Left renal pelvis (tissue), 4 donors: Measurements from ENCODE around the gene THRA. TPM values are rescaled to one million over a fixed set of nuclear protein-coding genes. Genes with fewer than 3 reads are reported as not detected.

Experiments
- DNase-seq, 4 donors: peaks; one replicate each; pipeline ENCODE4 v3.0.0-alpha.2; 2013; ENCODE audit warnings: low read depth in 4 of 4, low spot score in 3 of 4
- polyA plus RNA-seq, 4 donors: library from polyadenylated mRNA; unstranded; fragments of 120-200 nt; gene quantifications; one replicate each; pipeline ENCODE4 v1.2.1, GENCODE V29; 2013; ENCODE audit not compliant: insufficient read length in 4 of 4

THRA gene
- polyA plus RNA-seq, 4 donors = 47.8 to 83.6 (median 52.8) TPM

GRCh38 chr17:40110026-40110845 is 47.5 kb downstream of the THRA start:
- no peak for DNase-seq

- peak; percentile 87 to 94 (median 90) for DNase-seq
These were observed 48.7 kb downstream of the THRA start for GRCh38 chr17:40111221-40112128.

DNA sequence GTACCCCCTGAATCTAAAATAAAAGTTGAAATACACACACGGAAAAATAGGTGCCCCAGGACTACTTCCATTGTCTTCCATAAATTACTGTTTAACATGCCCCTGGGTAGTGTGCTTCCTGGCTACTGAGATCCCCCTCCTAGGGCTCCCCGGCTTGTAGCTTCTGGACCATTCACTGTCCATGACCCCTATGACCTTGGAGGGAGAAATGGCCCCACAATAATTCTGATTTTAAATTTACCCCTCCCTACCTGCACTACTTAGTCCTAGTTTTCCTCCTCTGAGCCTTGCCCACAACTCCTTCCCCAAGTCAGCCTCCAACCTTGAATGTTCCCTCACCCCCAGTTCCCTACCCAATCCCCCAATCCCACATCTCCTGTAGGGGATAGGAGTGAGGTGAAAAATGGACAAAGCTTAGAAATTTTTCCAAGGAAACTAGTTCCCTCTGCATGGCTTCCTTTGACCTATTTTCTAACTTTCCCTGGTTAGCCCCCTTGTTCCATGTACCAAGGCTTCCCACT is 49.5 kb downstream of the THRA start:
- no peak for DNase-seq

- no peak for DNase-seq
These were observed 49.9 kb downstream of the THRA start for GRCh38 chr17:40112718-40113109.

- DNase-seq = peak in 3 of 4 donors; percentile 88 to 92 (median 91)
These were observed 50.5 kb downstream of the THRA start for GRCh38 chr17:40113110-40113906.

DNA sequence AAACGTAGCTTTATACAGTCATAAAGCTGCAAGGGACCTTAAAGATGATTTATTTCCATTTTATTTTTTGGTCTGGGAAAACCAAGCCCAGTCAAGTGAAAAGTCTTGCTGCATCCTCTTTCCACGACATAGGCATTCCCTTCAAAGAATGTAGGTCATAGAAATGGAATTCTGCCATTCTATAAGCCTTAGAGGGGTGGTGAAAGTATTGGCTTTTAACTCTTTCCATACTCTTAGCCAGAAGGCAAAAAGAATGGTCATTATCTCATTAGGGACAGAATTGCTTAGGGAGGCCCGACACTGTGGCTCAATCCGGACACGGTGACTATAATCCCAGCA is 51.1 kb downstream of the THRA start:
- DNase-seq = no peak

DNA sequence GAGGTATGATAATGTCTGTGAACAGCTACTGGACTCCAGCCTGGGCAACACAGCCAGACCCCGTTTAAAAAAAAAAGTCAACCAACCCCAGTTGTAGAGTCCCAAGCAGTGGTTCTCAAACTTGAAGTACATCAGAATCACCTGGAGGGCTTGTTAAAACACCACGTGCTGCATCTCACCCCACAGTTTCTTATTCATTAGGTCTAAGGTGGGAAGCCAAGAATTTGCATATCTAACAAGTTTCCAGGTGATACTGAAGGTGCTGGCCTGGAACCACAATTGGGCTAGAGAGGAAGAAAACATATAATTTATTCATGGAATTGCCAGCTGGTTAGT is 52.3 kb downstream of the THRA start:
- DNase-seq = no peak

GRCh38 chr17:40121181-40122135 is 58.7 kb downstream of the THRA start, which contains the start of gene MSL1:
Gene MSL1, plus strand, starts transcription at chr17:40121971. Its CDS starts 642 bp downstream, at chr17:40122613.
- DNase-seq = peak in 1 of 4 donors; percentile 63

DNA sequence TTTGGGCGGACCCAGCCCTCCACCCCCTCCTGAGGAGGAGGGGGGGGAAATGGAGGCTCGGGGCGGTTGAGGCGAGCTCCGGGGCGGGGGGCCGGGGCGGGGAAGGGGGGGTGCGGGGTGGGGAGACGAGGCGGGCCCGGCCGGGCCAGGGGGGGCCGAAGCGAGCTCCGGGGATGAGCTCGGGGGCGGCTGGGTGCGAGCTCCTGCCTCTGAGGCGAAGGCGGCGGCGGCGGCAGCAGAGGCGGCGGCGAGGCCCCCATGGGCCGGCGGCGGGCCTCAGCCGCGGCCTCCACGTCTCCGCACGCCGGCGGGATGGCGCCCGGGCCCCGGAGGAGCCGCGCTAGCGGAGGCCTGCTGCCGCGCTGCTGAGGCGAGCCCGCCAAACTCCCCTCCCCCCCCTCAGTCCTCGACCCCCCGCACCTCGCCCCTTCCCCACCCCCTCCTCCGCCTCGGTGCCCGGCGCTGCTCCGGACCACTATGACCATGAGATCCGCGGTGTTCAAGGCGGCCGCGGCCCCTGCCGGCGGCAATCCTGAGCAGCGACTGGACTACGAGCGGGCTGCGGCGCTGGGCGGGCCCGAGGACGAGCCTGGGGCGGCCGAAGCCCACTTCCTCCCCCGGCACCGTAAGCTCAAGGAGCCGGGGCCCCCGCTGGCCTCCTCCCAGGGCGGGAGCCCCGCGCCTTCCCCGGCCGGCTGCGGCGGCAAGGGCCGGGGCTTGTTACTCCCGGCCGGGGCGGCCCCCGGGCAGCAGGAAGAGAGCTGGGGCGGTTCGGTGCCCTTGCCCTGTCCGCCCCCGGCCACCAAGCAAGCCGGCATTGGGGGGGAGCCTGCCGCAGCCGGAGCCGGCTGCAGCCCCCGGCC is 59.6 kb downstream of the THRA start:
- DNase-seq = no peak

- no peak for DNase-seq
These were observed 60.4 kb downstream of the THRA start for GRCh38 chr17:40122999-40123810.

DNA sequence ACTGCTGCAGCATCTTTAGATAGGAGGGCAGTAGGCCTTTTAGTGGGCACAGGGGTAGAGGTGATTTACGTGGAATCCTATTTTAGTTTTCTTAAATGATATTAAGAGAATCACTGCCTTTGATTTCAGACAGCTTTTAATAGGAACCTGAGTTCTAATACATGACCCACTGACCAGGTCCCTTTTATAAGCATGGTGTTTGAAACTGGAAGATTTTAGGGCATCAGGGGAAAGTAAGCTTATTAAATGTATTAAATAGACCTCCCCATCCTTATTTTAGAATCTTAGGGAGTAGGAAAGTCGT is 61.0 kb downstream of the THRA start:
- no peak for DNase-seq

DNA sequence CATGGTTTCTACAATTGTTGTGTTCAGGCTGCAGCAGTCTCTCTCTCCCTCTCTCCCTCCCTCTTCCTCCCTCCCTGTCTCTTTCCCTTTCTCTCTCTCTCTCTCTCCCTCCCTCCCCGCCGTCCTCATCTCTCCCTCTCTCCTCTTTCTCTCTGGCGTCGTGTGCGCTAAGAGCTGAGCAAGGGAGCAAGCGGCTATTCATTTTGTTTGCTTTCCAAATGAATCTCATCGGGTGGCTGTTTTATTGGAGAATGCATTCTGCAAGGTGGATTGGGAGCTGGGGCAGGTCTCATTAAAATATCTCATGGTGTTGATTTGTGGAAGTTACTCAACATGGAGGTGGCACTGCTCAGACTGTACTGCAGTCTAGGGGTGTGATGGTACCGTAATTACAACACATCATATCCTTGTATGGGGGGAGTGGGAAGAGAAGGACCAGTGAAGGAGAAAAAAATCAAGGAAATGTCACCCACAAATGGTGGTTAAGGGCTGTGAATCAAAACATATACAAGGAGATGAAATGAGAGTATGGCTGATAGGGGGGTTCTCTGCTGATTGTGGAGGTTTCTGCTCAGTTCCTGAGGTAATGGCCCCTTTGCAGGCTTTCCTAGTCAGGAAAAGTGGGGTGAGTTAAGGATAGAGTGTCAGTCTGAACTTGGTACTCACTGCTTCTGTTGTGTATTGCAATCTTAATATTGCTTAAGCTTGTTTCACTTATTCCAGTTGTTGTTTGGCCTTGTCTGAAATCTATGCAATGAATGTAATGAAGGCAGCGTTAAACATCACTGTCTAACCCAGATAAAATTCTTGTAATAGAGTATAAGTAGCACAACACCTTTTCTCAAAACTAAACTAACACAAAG is 61.7 kb downstream of the THRA start:
- DNase-seq = no peak

DNA sequence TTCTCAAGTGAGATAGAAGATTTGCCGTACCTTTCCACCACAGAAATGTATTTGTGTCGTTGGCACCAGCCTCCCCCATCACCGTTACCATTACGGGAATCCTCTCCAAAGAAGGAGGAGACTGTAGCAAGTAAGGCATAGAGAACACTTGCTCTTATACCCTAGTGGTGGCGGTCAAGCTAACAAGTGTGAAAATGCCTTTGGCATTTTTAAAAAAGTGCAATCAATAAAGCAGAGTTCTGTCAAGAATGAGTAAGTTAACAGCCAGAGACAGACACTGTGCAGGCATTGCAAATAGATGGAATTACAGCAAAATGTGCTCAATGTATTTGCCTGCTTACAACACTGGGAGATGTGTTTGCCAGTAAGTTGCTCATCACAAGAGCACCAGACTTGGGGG is 66.7 kb downstream of the THRA start:
- DNase-seq = no peak

DNA sequence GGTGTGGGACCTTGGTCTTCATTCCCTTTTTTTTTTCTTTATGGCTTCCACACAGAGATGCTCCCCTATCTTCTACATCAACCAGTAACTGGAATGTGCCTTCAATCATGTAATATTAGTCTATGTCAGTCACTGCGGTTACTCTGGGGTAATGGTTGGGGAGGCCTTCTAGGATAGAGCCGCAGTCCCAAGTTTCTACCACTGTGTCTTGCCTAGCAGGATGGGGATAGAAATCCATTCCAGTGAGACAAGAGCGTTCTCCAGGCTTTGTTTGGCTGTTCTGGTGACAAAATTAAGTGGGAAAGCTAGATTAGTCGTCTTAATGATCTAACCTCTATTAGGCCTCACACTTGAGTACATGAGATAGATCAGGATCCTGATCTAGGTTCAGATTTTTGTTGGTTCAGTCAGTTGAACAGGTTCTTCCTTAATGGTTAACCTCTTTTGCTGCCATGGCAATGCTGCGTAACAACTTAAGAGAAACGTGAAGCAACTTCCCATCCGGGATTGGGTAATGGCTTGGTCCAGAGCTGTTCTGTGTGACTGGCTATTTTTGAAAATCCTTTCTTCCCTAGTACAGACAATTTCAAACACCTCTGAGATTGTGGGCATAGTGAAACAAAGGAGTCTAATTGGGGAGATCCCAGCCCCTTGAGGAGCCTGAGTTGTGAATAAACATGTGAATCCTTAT is 67.7 kb downstream of the THRA start:
- DNase-seq = no peak

DNA sequence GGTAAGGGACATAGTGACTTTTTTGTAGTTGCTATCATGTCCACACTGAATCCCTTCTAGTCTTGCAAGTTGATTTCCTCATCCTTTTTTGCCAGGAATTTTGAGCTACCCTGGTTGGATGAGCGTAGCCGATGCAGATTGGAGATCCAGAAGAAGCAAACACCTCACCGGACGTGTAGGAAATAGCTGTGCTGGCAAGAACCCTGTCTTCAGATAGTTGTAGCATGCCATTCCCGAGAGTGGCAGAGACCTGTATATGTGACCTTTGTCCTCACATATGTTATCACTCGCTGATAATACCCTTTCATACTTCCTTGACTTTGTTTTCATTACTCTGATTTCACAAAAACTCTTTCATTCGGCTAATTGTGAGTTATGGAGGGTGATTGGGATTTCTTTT is 71.4 kb downstream of the THRA start:
- no peak for DNase-seq

- DNase-seq = no peak
These were observed 73.1 kb downstream of the THRA start for GRCh38 chr17:40135817-40136216.
